DMS153 (cell line): Measurements from ENCODE around the gene MTAP.

ENCODE experiments used
- DNase-seq: peaks from one replicate; lab custom pipeline; 2025; lab: John Stamatoyannopoulos, UW

MTAP gene

GRCh38 chr9:21804791-21805190 is 2.4 kb downstream of the MTAP start:
- no peak for DNase-seq

- DNase-seq, result no peak
Observed at GRCh38 chr9:21806644-21807043, 4.2 kb downstream of the MTAP start.

- DNase-seq, result no peak
Observed at GRCh38 chr9:21810388-21810787, 8.0 kb downstream of the MTAP start.

GRCh38 chr9:21810881-21811280 is 8.4 kb downstream of the MTAP start:
- DNase-seq, result no peak

GRCh38 chr9:21811914-21812313 is 9.5 kb downstream of the MTAP start:
- DNase-seq, result no peak

- no peak for DNase-seq
Observed at GRCh38 chr9:21812415-21812814, 10.0 kb downstream of the MTAP start.

- DNase-seq, result peak; percentile 22
Observed at GRCh38 chr9:21812946-21813568, 10.6 kb downstream of the MTAP start.

GRCh38 chr9:21813575-21814473 is 11.4 kb downstream of the MTAP start:
- peak; percentile 65 for DNase-seq

- DNase-seq, result no peak
Observed at GRCh38 chr9:21815643-21816042, 13.2 kb downstream of the MTAP start.

- no peak for DNase-seq
Observed at GRCh38 chr9:21817176-21817575, 14.7 kb downstream of the MTAP start.

GRCh38 chr9:21825637-21826036 is 23.2 kb downstream of the MTAP start:
- no peak for DNase-seq

- no peak for DNase-seq
Observed at GRCh38 chr9:21828853-21829410, 26.5 kb downstream of the MTAP start.

- DNase-seq, result no peak
Observed at GRCh38 chr9:21830589-21830988, 28.2 kb downstream of the MTAP start.

GRCh38 chr9:21831841-21832509 is 29.5 kb downstream of the MTAP start:
- DNase-seq, result peak; percentile 48

- DNase-seq, result peak; percentile 85
Observed at GRCh38 chr9:21833090-21833801, 30.8 kb downstream of the MTAP start.

- DNase-seq, result no peak
Observed at GRCh38 chr9:21835121-21835520, 32.7 kb downstream of the MTAP start.

- no peak for DNase-seq
Observed at GRCh38 chr9:21836437-21837161, 34.2 kb downstream of the MTAP start.

GRCh38 chr9:21837501-21837900 is 35.1 kb downstream of the MTAP start:
- DNase-seq, result no peak

- DNase-seq, result no peak
Observed at GRCh38 chr9:21840647-21841046, 38.2 kb downstream of the MTAP start.

- DNase-seq, result no peak
Observed at GRCh38 chr9:21841133-21841532, 38.7 kb downstream of the MTAP start.

- no peak for DNase-seq
Observed at GRCh38 chr9:21848615-21849014, 46.2 kb downstream of the MTAP start.
